Measurements from ENCODE around the gene PRKG1.

GRCh38 chr10:52257692-52258075 is 1183.4 kb downstream of the PRKG1 start:
- TF ChIP-seq, protein P1, sequence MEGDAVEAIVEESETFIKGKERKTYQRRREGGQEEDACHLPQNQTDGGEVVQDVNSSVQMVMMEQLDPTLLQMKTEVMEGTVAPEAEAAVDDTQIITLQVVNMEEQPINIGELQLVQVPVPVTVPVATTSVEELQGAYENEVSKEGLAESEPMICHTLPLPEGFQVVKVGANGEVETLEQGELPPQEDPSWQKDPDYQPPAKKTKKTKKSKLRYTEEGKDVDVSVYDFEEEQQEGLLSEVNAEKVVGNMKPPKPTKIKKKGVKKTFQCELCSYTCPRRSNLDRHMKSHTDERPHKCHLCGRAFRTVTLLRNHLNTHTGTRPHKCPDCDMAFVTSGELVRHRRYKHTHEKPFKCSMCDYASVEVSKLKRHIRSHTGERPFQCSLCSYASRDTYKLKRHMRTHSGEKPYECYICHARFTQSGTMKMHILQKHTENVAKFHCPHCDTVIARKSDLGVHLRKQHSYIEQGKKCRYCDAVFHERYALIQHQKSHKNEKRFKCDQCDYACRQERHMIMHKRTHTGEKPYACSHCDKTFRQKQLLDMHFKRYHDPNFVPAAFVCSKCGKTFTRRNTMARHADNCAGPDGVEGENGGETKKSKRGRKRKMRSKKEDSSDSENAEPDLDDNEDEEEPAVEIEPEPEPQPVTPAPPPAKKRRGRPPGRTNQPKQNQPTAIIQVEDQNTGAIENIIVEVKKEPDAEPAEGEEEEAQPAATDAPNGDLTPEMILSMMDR (IDR thresholded peaks at IDR 0.05): no peak
- TF ChIP-seq POLR2A (IDR thresholded peaks at IDR 0.05): no peak

All from Peyer's patch (tissue), 4 donors.